Spinal cord (tissue), 4 donors: ENCODE data around the gene SMARCC1. TPM values are rescaled to one million over a fixed set of nuclear protein-coding genes. Genes with fewer than 3 reads are reported as not detected.

Source experiments
- polyA plus RNA-seq, 2 donors: library from polyadenylated mRNA; unstranded; fragments of 120-200 nt; gene quantifications; one replicate each; pipeline ENCODE4 v1.2.1, GENCODE V29; 2013; ENCODE audit not compliant: insufficient read length in 2 of 2
- small RNA-seq: library from RNA; depleted of rRNA; stranded (forward); fragments of <200 nt; gene quantifications from one replicate; pipeline ENCODE3, GENCODE V24; 2014; ENCODE audit warnings: low replicate concordance
- total RNA-seq, 2 donors: library from RNA; depleted of rRNA in 1 of 2; stranded (reverse); fragments of 120-200 nt in 1 of 2; fragments of >200 nt in 1 of 2; gene quantifications; one replicate each; pipeline versions ENCODE4 v1.2.3 to v1.2.4, GENCODE V29; 2013 to 2014

The SMARCC1 gene
- total and polyA plus RNA-seq, 4 donors: 32.3 to 48.5 (median 37.7) TPM

Small RNA genes lying within 50 kb of the gene (small RNA-seq; reads per million reads assigned to genes)
- gene RF02271 (not detected), gene RN7SL870P (not detected)

Other genes starting within 250 kb of the SMARCC1 start
- 10 to 100 TPM; 78.2 to 87.0 TPM for gene CSPG5, start 203.0 kb downstream of the SMARCC1 start, total RNA-seq
- gene CSPG5, start 203.0 kb downstream of the SMARCC1 start, polyA plus RNA-seq: 100 to 1,000 TPM; 306 to 338 TPM
- 10 to 100 TPM; 66.8 to 80.5 TPM for gene DHX30, start 21.2 kb upstream of the SMARCC1 start, total RNA-seq
- gene DHX30, start 21.2 kb upstream of the SMARCC1 start, polyA plus RNA-seq: 10 to 100 TPM; 76.8 to 93.7 TPM
- 100 to 1,000 TPM; 123 to 250 TPM for gene MAP4, start 234.5 kb upstream of the SMARCC1 start, total RNA-seq
- 100 to 1,000 TPM; 306 to 344 TPM for gene MAP4, start 234.5 kb upstream of the SMARCC1 start, polyA plus RNA-seq